SK-N-SH (cell line): Measurements from ENCODE around the gene TSPAN14. TPM values are rescaled to one million over a fixed set of nuclear protein-coding genes. Genes with fewer than 3 reads are reported as not detected.

Source experiments
- CTCF ChIA-PET: fragments of 300-600, 350-600 bp; formaldehyde crosslinking; extraction: SDS; loops from one replicate; lab custom pipeline; 2021; lab: Yijun Ruan, JAX
- POLR2A ChIA-PET: fragments of 350-600 bp; sonication (Branson Sonifier 250); formaldehyde crosslinking; extraction: SDS; loops from one replicate; lab custom pipeline; 2020; ENCODE audit warnings: antibody characterized with exemption, inconsistent platforms; lab: Yijun Ruan, JAX
- DNase-seq: peaks from one replicate; pipeline ENCODE4 v3.0.0; 2012
- H2AFZ ChIP-seq: fragments of 200-600 bp; sonication (generic); 2 replicates; pipeline ENCODE4 v1.8.1; 2016; ENCODE audit warnings: antibody characterized with exemption, mild to moderate bottlenecking, low read depth
- H3F3A ChIP-seq: fragments of 200-600 bp; sonication (generic); replicated peaks from 2 replicates; pipeline ENCODE3; 2016; ENCODE audit warnings: antibody characterized with exemption, mild to moderate bottlenecking; ENCODE audit not compliant: insufficient read depth
- H3K27ac ChIP-seq, 2 experiments: fragments of 200-500 bp in 1 of 2; fragments of 200-600 bp in 1 of 2; sonication (Bioruptor generic) in 1 of 2; sonication (generic), shearing (Covaris generic) in 1 of 2; 2 replicates each; pipeline versions ENCODE4 v1.5.1 to v1.6.1; 2014 to 2016; ENCODE audit warnings: low read depth in 2 of 2, inconsistent platforms in 1 of 2, low read length in 1 of 2, mild to moderate bottlenecking in 1 of 2, mixed read lengths in 1 of 2
- H3K27me3 ChIP-seq: fragments of 200-600 bp; sonication (generic), shearing (Covaris generic); 2 replicates; pipeline ENCODE4 v1.6.1; 2016; ENCODE audit warnings: mixed run types; ENCODE audit not compliant: insufficient read depth
- H3K36me3 ChIP-seq, 2 experiments: fragments of 200-500 bp in 1 of 2; fragments of 200-600 bp in 1 of 2; sonication (Bioruptor generic) in 1 of 2; sonication (generic) in 1 of 2; replicated peaks in 1 of 2; 2 replicates each; pipeline versions ENCODE3 to v1.5.1; 2014 to 2016; ENCODE audit warnings: low read length in 1 of 2, mild to moderate bottlenecking in 1 of 2; ENCODE audit not compliant: insufficient read depth in 2 of 2, control insufficient read depth in 1 of 2
- H3K4me1 ChIP-seq, 2 experiments: fragments of 200-500 bp in 1 of 2; fragments of 200-600 bp in 1 of 2; sonication (Bioruptor generic) in 1 of 2; sonication (generic), shearing (Covaris generic) in 1 of 2; 2 replicates each; pipeline versions ENCODE4 v1.5.1 to v1.6.1; 2014 to 2016; ENCODE audit warnings: low read depth in 1 of 2, low read length in 1 of 2, mixed run types in 1 of 2; ENCODE audit not compliant: insufficient read depth in 2 of 2, control insufficient read depth in 1 of 2
- H3K4me2 ChIP-seq: fragments of 200-600 bp; sonication (generic), shearing (Covaris generic); 2 replicates; pipeline ENCODE4 v1.6.1; 2017; ENCODE audit warnings: mixed run types
- H3K4me3 ChIP-seq, 2 experiments: fragments of 200-500 bp in 1 of 2; fragments of 200-600 bp in 1 of 2; sonication (Bioruptor generic) in 1 of 2; sonication (generic), shearing (Covaris generic) in 1 of 2; 2 replicates each; pipeline versions ENCODE4 v1.5.1 to v1.8.1; 2014 to 2016; ENCODE audit warnings: low read depth in 2 of 2, inconsistent platforms in 1 of 2, low read length in 1 of 2, mild to moderate bottlenecking in 1 of 2, mixed read lengths in 1 of 2, moderate library complexity in 1 of 2
- H3K79me2 ChIP-seq: fragments of 200-600 bp; sonication (generic); 2 replicates; pipeline ENCODE4 v1.8.1; 2017; ENCODE audit warnings: mild to moderate bottlenecking; ENCODE audit not compliant: insufficient read depth
- H3K9ac ChIP-seq: fragments of 200-600 bp; sonication (generic); 2 replicates; pipeline ENCODE4 v1.6.1; 2017; ENCODE audit warnings: mixed run types
- H3K9me2 ChIP-seq: fragments of 200-600 bp; sonication (generic); 2 replicates; pipeline ENCODE4 v1.6.1; 2017; ENCODE audit warnings: mixed run types
- H3K9me3 ChIP-seq: fragments of 200-600 bp; sonication (generic); 2 replicates; pipeline ENCODE4 v1.6.1; 2017; ENCODE audit warnings: mixed run types, mild to moderate bottlenecking, moderate library complexity
- H4K20me1 ChIP-seq: fragments of 200-600 bp; sonication (generic); 2 replicates; pipeline ENCODE4 v1.6.1; 2017; ENCODE audit warnings: mild to moderate bottlenecking, mixed run types; ENCODE audit not compliant: insufficient read depth
- ELF1 ChIP-seq: IDR thresholded peaks from 2 replicates; pipeline ENCODE4 v1.4.0; 2012
- EZH2phosphoT487 ChIP-seq: fragments of 200-600 bp; sonication (generic); IDR thresholded peaks from 2 replicates; pipeline ENCODE4 v1.6.1; 2017; ENCODE audit warnings: low read depth, mixed run types, mild to moderate bottlenecking, antibody characterized with exemption, moderate library complexity, borderline replicate concordance
- FOSL2 ChIP-seq: IDR thresholded peaks from 2 replicates; pipeline ENCODE4 v1.4.0; 2012; ENCODE audit warnings: low read depth, mild to moderate bottlenecking, moderate library complexity, borderline replicate concordance
- FOXJ3 ChIP-seq: sonication (generic); formaldehyde crosslinking; IDR thresholded peaks from 2 replicates; pipeline ENCODE4 v1.5.1; 2020; ENCODE audit warnings: mild to moderate bottlenecking, missing genetic modification reagents
- FOXM1 ChIP-seq: IDR thresholded peaks from 2 replicates; pipeline ENCODE4 v1.4.0; 2012; ENCODE audit warnings: low read depth, mild to moderate bottlenecking
- GABPA ChIP-seq: IDR thresholded peaks from 2 replicates; pipeline ENCODE4 v1.4.0; 2012; ENCODE audit warnings: low read depth, mild to moderate bottlenecking
- JUND ChIP-seq: IDR thresholded peaks from 2 replicates; pipeline ENCODE4 v1.4.0; 2012
- MEF2A ChIP-seq: IDR thresholded peaks from 2 replicates; pipeline ENCODE4 v1.4.0; 2012; ENCODE audit warnings: low read depth, borderline replicate concordance
- MXI1 ChIP-seq: IDR thresholded peaks from 2 replicates; pipeline ENCODE4 v1.6.1; 2012; ENCODE audit warnings: mild to moderate bottlenecking, low read depth, low read length, improper control_type of control experiment
- POLR2AphosphoS5 ChIP-seq: IDR thresholded peaks from 2 replicates; pipeline ENCODE4 v1.6.1; 2012; ENCODE audit warnings: low read depth, low read length
- RAD21 ChIP-seq: IDR thresholded peaks from 2 replicates; pipeline ENCODE4 v1.6.1; 2012; ENCODE audit warnings: mild to moderate bottlenecking, low read length
- RCOR1 ChIP-seq: fragments of 150-350 bp; IDR thresholded peaks from 2 replicates; pipeline ENCODE4 v1.6.1; 2017; ENCODE audit warnings: antibody characterized with exemption, low read length
- SIN3A ChIP-seq: IDR thresholded peaks from 2 replicates; pipeline ENCODE4 v1.6.1; 2012; ENCODE audit warnings: low read depth, mild to moderate bottlenecking, low read length, moderate library complexity, borderline replicate concordance
- SMC3 ChIP-seq: IDR thresholded peaks from 2 replicates; pipeline ENCODE4 v1.6.1; 2012; ENCODE audit warnings: low read depth, low read length, improper control_type of control experiment
- TAF1 ChIP-seq: IDR thresholded peaks from 2 replicates; pipeline ENCODE4 v1.6.1; 2012; ENCODE audit warnings: low read depth, mild to moderate bottlenecking, low read length, moderate library complexity, borderline replicate concordance
- TEAD4 ChIP-seq: IDR thresholded peaks from 2 replicates; pipeline ENCODE4 v1.4.0; 2012; ENCODE audit warnings: mild to moderate bottlenecking, borderline replicate concordance; ENCODE audit not compliant: insufficient read depth
- WGBS: methylation state at CpG from one replicate; pipeline ENCODE4 v1.1.6; 2017; ENCODE audit warnings: low lambda C conversion rate; 5-methylcytosine and 5-hydroxymethylcytosine counted together
- polyA plus RNA-seq, 3 experiments: library from polyadenylated mRNA; depleted of rRNA; stranded (reverse); fragments of >200 nt; gene quantifications; 2 replicates each; pipeline ENCODE4 v1.2.3, GENCODE V29; 2012
- TF ChIP-seq, protein P1 (sequence below): IDR thresholded peaks from 2 replicates; pipeline ENCODE4; 2012
- TF ChIP-seq, protein P2 (sequence below): IDR thresholded peaks from 2 replicates; pipeline ENCODE4 v1.4.0; 2012; ENCODE audit warnings: low read depth
- TF ChIP-seq, protein P3 (sequence below): fragments of 150-350 bp; IDR thresholded peaks from 2 replicates; pipeline ENCODE4 v1.6.1; 2017; ENCODE audit warnings: antibody characterized with exemption, low read length, low read depth, borderline replicate concordance

The TSPAN14 gene
- polyA plus RNA-seq, 1 of the 3 experiments (the other 2 are of a cell fraction) = 78.1 TPM

DNA sequence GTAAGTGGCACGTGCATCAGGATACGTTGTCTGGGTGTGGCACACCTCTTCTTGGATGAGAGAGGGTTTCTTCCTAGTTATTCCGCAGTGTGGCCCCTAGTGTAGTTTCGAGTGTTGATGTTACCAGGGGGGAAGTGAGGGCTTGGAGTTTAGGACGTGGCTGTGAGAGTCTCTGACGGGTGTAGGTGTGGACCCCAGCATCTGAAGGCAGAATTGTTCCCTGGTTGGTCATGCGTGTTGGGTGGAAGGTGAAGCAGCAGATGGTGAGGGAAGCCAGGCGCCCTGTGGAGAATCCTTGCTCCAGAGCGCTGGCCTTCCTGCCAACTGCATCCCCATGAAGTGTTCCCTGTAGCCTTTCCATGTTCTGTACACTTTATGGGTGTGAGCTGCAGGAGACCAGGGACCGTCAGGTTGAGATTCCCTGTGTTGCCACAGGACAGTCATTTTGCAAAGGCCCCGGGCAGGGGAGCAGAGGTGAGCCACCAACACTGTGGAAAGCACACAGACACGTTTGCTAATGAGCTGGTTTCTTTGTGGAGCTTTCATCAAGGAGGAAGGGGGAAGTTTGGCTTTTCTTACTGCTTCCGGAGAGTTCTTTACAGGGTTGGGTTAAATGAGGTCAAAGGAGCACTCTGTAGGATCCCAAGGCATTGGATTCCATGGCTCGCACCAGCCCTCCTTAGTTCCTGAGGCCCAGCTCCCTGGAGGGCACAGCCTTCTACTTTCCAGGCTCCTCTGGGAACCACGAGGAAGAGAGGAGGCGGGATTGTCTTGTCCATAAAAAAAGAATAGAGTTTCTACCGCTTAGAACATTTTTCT, 32.0 kb downstream of the TSPAN14 start:
- WGBS = 95% methylated on average over 13 of the region's 17 CpGs
- CTCF ChIA-PET = interaction anchor here (1.8 to 11.4 kb wide), 3 partner anchors 18 to 42 kb away, joined by 5 to 82 read pairs (median 5); no protein-coding TSS in a partner anchor
- no peak overlapping the region for H3K4me2 ChIP-seq

DNA sequence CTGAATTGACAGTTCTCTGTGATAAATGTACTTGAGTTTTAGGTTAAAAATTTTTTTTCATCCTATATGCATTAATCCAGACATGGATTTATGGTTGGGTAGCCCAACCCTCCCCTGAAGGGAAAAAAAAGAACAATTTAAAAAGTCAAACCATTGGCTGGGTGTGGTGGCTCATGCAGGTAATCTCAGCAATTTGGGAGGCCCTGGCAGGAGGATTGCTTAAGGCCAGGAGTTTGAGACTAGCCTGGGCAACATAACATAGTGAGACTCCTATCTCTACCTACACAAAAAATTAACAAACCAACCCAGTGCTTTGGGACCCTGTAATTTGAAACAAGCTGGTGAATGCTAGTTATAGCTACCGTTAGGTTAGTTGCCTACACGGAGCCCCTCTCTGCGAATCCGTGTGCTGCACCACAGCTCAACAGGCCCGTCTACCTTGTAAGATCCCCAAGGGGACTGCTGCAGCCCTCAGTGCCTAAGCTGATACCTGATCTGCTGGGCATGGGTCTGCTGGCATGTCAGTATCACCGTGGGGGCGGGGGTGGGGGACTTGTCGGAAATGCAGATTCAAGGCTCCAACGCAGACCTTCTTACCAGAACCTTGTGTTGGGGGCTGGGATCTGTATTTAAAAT, 32.8 kb downstream of the TSPAN14 start:
- no peak overlapping the region for H3K4me2 ChIP-seq
- ChIA-PET CTCF (interaction anchor here (1.8 to 11.4 kb wide), 3 partner anchors 17 to 43 kb away, joined by 5 to 82 read pairs (median 5); no protein-coding TSS in a partner anchor), POLR2A (no interaction called here)

More for the DNA sequence above, 32.0 kb downstream of the TSPAN14 start:
- Histone ChIP-seq H3F3A (peaks cover 6% of the 10 kb centered on the region), H3K9me2 (no peaks in the 10 kb centered on the region), H3K9ac (no peak overlapping the region), H4K20me1 (peaks cover 65% of the 10 kb centered on the region), H3K4me1 (peaks cover 0 to 5% of the 10 kb centered on the region in 2 experiments; a peak in 1 of 4 replicates), H3K36me3 (peaks cover 4 to 8% of the 10 kb centered on the region in 2 experiments), H3K27ac (no peak overlapping the region), H3K9me3 (no peaks in the 10 kb centered on the region), H2AFZ (no peak overlapping the region), H3K27me3 (no peaks in the 10 kb centered on the region), H3K4me3 (no peak overlapping the region), H3K79me2 (peaks cover 100% of the 10 kb centered on the region)
- TF ChIP-seq FOSL2 (no peak), RAD21 (no peak), GABPA (no peak), POLR2AphosphoS5 (no peak), MEF2A (no peak), SIN3A (no peak), FOXM1 (no peak), TEAD4 (no peak), SMC3 (no peak), TAF1 (no peak), MXI1 (no peak)
- TF ChIP-seq, protein P1, sequence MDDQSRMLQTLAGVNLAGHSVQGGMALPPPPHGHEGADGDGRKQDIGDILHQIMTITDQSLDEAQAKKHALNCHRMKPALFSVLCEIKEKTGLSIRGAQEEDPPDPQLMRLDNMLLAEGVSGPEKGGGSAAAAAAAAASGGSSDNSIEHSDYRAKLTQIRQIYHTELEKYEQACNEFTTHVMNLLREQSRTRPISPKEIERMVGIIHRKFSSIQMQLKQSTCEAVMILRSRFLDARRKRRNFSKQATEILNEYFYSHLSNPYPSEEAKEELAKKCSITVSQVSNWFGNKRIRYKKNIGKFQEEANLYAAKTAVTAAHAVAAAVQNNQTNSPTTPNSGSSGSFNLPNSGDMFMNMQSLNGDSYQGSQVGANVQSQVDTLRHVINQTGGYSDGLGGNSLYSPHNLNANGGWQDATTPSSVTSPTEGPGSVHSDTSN = no peak
- TF ChIP-seq, protein P2, sequence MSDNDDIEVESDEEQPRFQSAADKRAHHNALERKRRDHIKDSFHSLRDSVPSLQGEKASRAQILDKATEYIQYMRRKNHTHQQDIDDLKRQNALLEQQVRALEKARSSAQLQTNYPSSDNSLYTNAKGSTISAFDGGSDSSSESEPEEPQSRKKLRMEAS = no peak
- no peak for DNase-seq
- POLR2A ChIA-PET = no interaction called here

More for the DNA sequence above, 32.8 kb downstream of the TSPAN14 start:
- H3K9me3 ChIP-seq = no peaks in the 10 kb centered on the region
- no peaks in the 10 kb centered on the region for H3K9me2 ChIP-seq
- peaks cover 0 to 5% of the 10 kb centered on the region in 2 experiments; a peak in 1 of 4 replicates for H3K4me1 ChIP-seq
- H3K4me3 ChIP-seq = no peak overlapping the region
- H4K20me1 ChIP-seq = peaks cover 63% of the 10 kb centered on the region
- no peaks in the 10 kb centered on the region for H3K27me3 ChIP-seq
- no peak overlapping the region for H2AFZ ChIP-seq
- no peak for DNase-seq
- WGBS = 94% methylated on average over 9 of the region's 9 CpGs
- H3K9ac ChIP-seq = no peak overlapping the region
- H3F3A ChIP-seq = peaks cover 6% of the 10 kb centered on the region
- TF ChIP-seq, protein P3, sequence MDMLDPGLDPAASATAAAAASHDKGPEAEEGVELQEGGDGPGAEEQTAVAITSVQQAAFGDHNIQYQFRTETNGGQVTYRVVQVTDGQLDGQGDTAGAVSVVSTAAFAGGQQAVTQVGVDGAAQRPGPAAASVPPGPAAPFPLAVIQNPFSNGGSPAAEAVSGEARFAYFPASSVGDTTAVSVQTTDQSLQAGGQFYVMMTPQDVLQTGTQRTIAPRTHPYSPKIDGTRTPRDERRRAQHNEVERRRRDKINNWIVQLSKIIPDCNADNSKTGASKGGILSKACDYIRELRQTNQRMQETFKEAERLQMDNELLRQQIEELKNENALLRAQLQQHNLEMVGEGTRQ = no peak
- TF ChIP-seq JUND (no peak), ELF1 (no peak), EZH2phosphoT487 (no peak), RAD21 (no peak), FOXJ3 (CRISPR knock-in tag) (no peak), TAF1 (no peak), RCOR1 (no peak)
- no peak overlapping the region for H3K27ac ChIP-seq
- H3K79me2 ChIP-seq = peaks cover 100% of the 10 kb centered on the region
- peaks cover 4 to 14% of the 10 kb centered on the region in 2 experiments for H3K36me3 ChIP-seq
